Neural progenitor cell (in vitro differentiated cells): ENCODE measurements around the gene NUDT6.

Experiments used
- CTCF ChIP-seq: fragments of 200-600 bp; sonication (generic); IDR thresholded peaks from 2 replicates; pipeline ENCODE4 v1.5.1; 2017; ENCODE audit warnings: antibody characterized with exemption, mild to moderate bottlenecking
- EZH2 ChIP-seq: fragments of 200-600 bp; sonication (generic); IDR thresholded peaks from 2 replicates; pipeline ENCODE4 v1.6.1; 2017; ENCODE audit warnings: antibody characterized with exemption, mild to moderate bottlenecking, moderate library complexity

GRCh38 chr4:122855353-122855890 lies 67.0 kb downstream of the NUDT6 start:
- no peak for TF ChIP-seq EZH2
- no peak for TF ChIP-seq CTCF
